SK-N-SH (cell line): Measurements from ENCODE around the gene CNTNAP2. TPM values are rescaled to one million over a fixed set of nuclear protein-coding genes. Genes with fewer than 3 reads are reported as not detected.

Source experiments
- CTCF ChIA-PET: fragments of 300-600, 350-600 bp; formaldehyde crosslinking; extraction: SDS; loops from one replicate; lab custom pipeline; 2021; lab: Yijun Ruan, JAX
- POLR2A ChIA-PET: fragments of 350-600 bp; sonication (Branson Sonifier 250); formaldehyde crosslinking; extraction: SDS; loops from one replicate; lab custom pipeline; 2020; ENCODE audit warnings: antibody characterized with exemption, inconsistent platforms; lab: Yijun Ruan, JAX
- DNase-seq: peaks from one replicate; pipeline ENCODE4 v3.0.0; 2012
- H2AFZ ChIP-seq: fragments of 200-600 bp; sonication (generic); 2 replicates; pipeline ENCODE4 v1.8.1; 2016; ENCODE audit warnings: antibody characterized with exemption, mild to moderate bottlenecking, low read depth
- H3F3A ChIP-seq: fragments of 200-600 bp; sonication (generic); replicated peaks from 2 replicates; pipeline ENCODE3; 2016; ENCODE audit warnings: antibody characterized with exemption, mild to moderate bottlenecking; ENCODE audit not compliant: insufficient read depth
- H3K27ac ChIP-seq, 2 experiments: fragments of 200-500 bp in 1 of 2; fragments of 200-600 bp in 1 of 2; sonication (Bioruptor generic) in 1 of 2; sonication (generic), shearing (Covaris generic) in 1 of 2; 2 replicates each; pipeline versions ENCODE4 v1.5.1 to v1.6.1; 2014 to 2016; ENCODE audit warnings: low read depth in 2 of 2, inconsistent platforms in 1 of 2, low read length in 1 of 2, mild to moderate bottlenecking in 1 of 2, mixed read lengths in 1 of 2
- H3K27me3 ChIP-seq: fragments of 200-600 bp; sonication (generic), shearing (Covaris generic); 2 replicates; pipeline ENCODE4 v1.6.1; 2016; ENCODE audit warnings: mixed run types; ENCODE audit not compliant: insufficient read depth
- H3K36me3 ChIP-seq, 2 experiments: fragments of 200-500 bp in 1 of 2; fragments of 200-600 bp in 1 of 2; sonication (Bioruptor generic) in 1 of 2; sonication (generic) in 1 of 2; replicated peaks in 1 of 2; 2 replicates each; pipeline versions ENCODE3 to v1.5.1; 2014 to 2016; ENCODE audit warnings: low read length in 1 of 2, mild to moderate bottlenecking in 1 of 2; ENCODE audit not compliant: insufficient read depth in 2 of 2, control insufficient read depth in 1 of 2
- H3K4me1 ChIP-seq, 2 experiments: fragments of 200-500 bp in 1 of 2; fragments of 200-600 bp in 1 of 2; sonication (Bioruptor generic) in 1 of 2; sonication (generic), shearing (Covaris generic) in 1 of 2; 2 replicates each; pipeline versions ENCODE4 v1.5.1 to v1.6.1; 2014 to 2016; ENCODE audit warnings: low read depth in 1 of 2, low read length in 1 of 2, mixed run types in 1 of 2; ENCODE audit not compliant: insufficient read depth in 2 of 2, control insufficient read depth in 1 of 2
- H3K4me2 ChIP-seq: fragments of 200-600 bp; sonication (generic), shearing (Covaris generic); 2 replicates; pipeline ENCODE4 v1.6.1; 2017; ENCODE audit warnings: mixed run types
- H3K4me3 ChIP-seq, 2 experiments: fragments of 200-500 bp in 1 of 2; fragments of 200-600 bp in 1 of 2; sonication (Bioruptor generic) in 1 of 2; sonication (generic), shearing (Covaris generic) in 1 of 2; 2 replicates each; pipeline versions ENCODE4 v1.5.1 to v1.8.1; 2014 to 2016; ENCODE audit warnings: low read depth in 2 of 2, inconsistent platforms in 1 of 2, low read length in 1 of 2, mild to moderate bottlenecking in 1 of 2, mixed read lengths in 1 of 2, moderate library complexity in 1 of 2
- H3K79me2 ChIP-seq: fragments of 200-600 bp; sonication (generic); 2 replicates; pipeline ENCODE4 v1.8.1; 2017; ENCODE audit warnings: mild to moderate bottlenecking; ENCODE audit not compliant: insufficient read depth
- H3K9ac ChIP-seq: fragments of 200-600 bp; sonication (generic); 2 replicates; pipeline ENCODE4 v1.6.1; 2017; ENCODE audit warnings: mixed run types
- H3K9me2 ChIP-seq: fragments of 200-600 bp; sonication (generic); 2 replicates; pipeline ENCODE4 v1.6.1; 2017; ENCODE audit warnings: mixed run types
- H3K9me3 ChIP-seq: fragments of 200-600 bp; sonication (generic); 2 replicates; pipeline ENCODE4 v1.6.1; 2017; ENCODE audit warnings: mixed run types, mild to moderate bottlenecking, moderate library complexity
- H4K20me1 ChIP-seq: fragments of 200-600 bp; sonication (generic); 2 replicates; pipeline ENCODE4 v1.6.1; 2017; ENCODE audit warnings: mild to moderate bottlenecking, mixed run types; ENCODE audit not compliant: insufficient read depth
- CHD2 ChIP-seq: fragments of 150-350 bp; IDR thresholded peaks from 2 replicates; pipeline ENCODE4 v1.6.1; 2018; ENCODE audit warnings: low read length; ENCODE audit not compliant: partially characterized antibody
- FOXJ3 ChIP-seq: sonication (generic); formaldehyde crosslinking; IDR thresholded peaks from 2 replicates; pipeline ENCODE4 v1.5.1; 2020; ENCODE audit warnings: mild to moderate bottlenecking, missing genetic modification reagents
- FOXM1 ChIP-seq: IDR thresholded peaks from 2 replicates; pipeline ENCODE4 v1.4.0; 2012; ENCODE audit warnings: low read depth, mild to moderate bottlenecking
- GABPA ChIP-seq: IDR thresholded peaks from 2 replicates; pipeline ENCODE4 v1.4.0; 2012; ENCODE audit warnings: low read depth, mild to moderate bottlenecking
- IRF3 ChIP-seq: fragments of 150-350 bp; IDR thresholded peaks from 2 replicates; pipeline ENCODE4 v1.6.1; 2016; ENCODE audit warnings: mild to moderate bottlenecking, low read depth, low read length
- JUND ChIP-seq: IDR thresholded peaks from 2 replicates; pipeline ENCODE4 v1.4.0; 2012
- NFIC ChIP-seq: IDR thresholded peaks from 2 replicates; pipeline ENCODE4 v1.4.0; 2012; ENCODE audit warnings: borderline replicate concordance
- RAD21 ChIP-seq: IDR thresholded peaks from 2 replicates; pipeline ENCODE4 v1.6.1; 2012; ENCODE audit warnings: mild to moderate bottlenecking, low read length
- RCOR1 ChIP-seq: fragments of 150-350 bp; IDR thresholded peaks from 2 replicates; pipeline ENCODE4 v1.6.1; 2017; ENCODE audit warnings: antibody characterized with exemption, low read length
- RXRA ChIP-seq: IDR thresholded peaks from 2 replicates; pipeline ENCODE4 v1.4.0; 2012; ENCODE audit warnings: low read depth, mild to moderate bottlenecking, borderline replicate concordance
- SIN3A ChIP-seq: IDR thresholded peaks from 2 replicates; pipeline ENCODE4 v1.6.1; 2012; ENCODE audit warnings: low read depth, mild to moderate bottlenecking, low read length, moderate library complexity, borderline replicate concordance
- SMC3 ChIP-seq: IDR thresholded peaks from 2 replicates; pipeline ENCODE4 v1.6.1; 2012; ENCODE audit warnings: low read depth, low read length, improper control_type of control experiment
- TAF1 ChIP-seq: IDR thresholded peaks from 2 replicates; pipeline ENCODE4 v1.6.1; 2012; ENCODE audit warnings: low read depth, mild to moderate bottlenecking, low read length, moderate library complexity, borderline replicate concordance
- TCF12 ChIP-seq: IDR thresholded peaks from 2 replicates; pipeline ENCODE4 v1.4.0; 2012
- YY1 ChIP-seq: IDR thresholded peaks from 2 replicates; pipeline ENCODE4 v1.4.0; 2012; ENCODE audit warnings: low read depth, mild to moderate bottlenecking
- WGBS: methylation state at CpG from one replicate; pipeline ENCODE4 v1.1.6; 2017; ENCODE audit warnings: low lambda C conversion rate; 5-methylcytosine and 5-hydroxymethylcytosine counted together
- polyA plus RNA-seq, 3 experiments: library from polyadenylated mRNA; depleted of rRNA; stranded (reverse); fragments of >200 nt; gene quantifications; 2 replicates each; pipeline ENCODE4 v1.2.3, GENCODE V29; 2012
- TF ChIP-seq, protein P1 (sequence below): fragments of 200-600 bp; sonication (generic); IDR thresholded peaks from 2 replicates; pipeline ENCODE4 v1.6.1; 2017; ENCODE audit warnings: antibody characterized with exemption, mild to moderate bottlenecking, moderate library complexity
- TF ChIP-seq, protein P2 (sequence below): IDR thresholded peaks from 2 replicates; pipeline ENCODE4; 2012

Gene CNTNAP2
- polyA plus RNA-seq, 1 of the 3 experiments (the other 2 are of a cell fraction) = 3.4 TPM

DNA sequence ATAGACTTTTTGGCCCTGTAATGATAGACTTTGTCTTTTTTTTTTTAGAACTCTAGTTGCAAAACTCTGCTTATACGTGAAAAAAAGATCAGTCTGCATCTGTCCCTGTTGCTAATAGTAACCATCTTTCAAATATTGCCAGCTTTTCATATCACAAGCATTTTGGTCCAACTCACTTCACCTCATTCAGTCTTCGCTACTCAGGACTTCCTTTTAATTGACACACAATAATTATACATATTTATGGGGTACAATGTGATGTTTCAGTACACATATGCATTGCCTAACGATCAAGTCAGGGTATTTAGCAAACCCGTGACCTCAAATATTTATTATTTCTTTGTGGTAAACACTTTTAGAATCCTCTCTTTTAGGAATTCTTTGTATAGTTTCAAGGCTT is 1606.9 kb downstream of the CNTNAP2 start:
- CTCF ChIA-PET = interaction anchor here (1.0 to 2.4 kb wide), 3 partner anchors 73 to 291 kb away, joined by 4 to 7 read pairs (median 4); no protein-coding TSS in a partner anchor
- no peaks in the 10 kb centered on the region for H3K79me2 ChIP-seq
- H3K9me2 ChIP-seq = no peaks in the 10 kb centered on the region
- H3F3A ChIP-seq = no peaks in the 10 kb centered on the region
- TF ChIP-seq RAD21 = no peak
- TF ChIP-seq IRF3 = no peak
- TF ChIP-seq JUND = no peak
- TF ChIP-seq CHD2 = no peak
- TF ChIP-seq, protein P1, sequence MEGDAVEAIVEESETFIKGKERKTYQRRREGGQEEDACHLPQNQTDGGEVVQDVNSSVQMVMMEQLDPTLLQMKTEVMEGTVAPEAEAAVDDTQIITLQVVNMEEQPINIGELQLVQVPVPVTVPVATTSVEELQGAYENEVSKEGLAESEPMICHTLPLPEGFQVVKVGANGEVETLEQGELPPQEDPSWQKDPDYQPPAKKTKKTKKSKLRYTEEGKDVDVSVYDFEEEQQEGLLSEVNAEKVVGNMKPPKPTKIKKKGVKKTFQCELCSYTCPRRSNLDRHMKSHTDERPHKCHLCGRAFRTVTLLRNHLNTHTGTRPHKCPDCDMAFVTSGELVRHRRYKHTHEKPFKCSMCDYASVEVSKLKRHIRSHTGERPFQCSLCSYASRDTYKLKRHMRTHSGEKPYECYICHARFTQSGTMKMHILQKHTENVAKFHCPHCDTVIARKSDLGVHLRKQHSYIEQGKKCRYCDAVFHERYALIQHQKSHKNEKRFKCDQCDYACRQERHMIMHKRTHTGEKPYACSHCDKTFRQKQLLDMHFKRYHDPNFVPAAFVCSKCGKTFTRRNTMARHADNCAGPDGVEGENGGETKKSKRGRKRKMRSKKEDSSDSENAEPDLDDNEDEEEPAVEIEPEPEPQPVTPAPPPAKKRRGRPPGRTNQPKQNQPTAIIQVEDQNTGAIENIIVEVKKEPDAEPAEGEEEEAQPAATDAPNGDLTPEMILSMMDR = no peak
- TF ChIP-seq SIN3A = no peak
- TF ChIP-seq NFIC = no peak
- no peak for TF ChIP-seq TAF1
- no peak for TF ChIP-seq GABPA
- no peak for TF ChIP-seq RXRA
- no peak for TF ChIP-seq SMC3
- TF ChIP-seq YY1 = no peak
- TF ChIP-seq, protein P2, sequence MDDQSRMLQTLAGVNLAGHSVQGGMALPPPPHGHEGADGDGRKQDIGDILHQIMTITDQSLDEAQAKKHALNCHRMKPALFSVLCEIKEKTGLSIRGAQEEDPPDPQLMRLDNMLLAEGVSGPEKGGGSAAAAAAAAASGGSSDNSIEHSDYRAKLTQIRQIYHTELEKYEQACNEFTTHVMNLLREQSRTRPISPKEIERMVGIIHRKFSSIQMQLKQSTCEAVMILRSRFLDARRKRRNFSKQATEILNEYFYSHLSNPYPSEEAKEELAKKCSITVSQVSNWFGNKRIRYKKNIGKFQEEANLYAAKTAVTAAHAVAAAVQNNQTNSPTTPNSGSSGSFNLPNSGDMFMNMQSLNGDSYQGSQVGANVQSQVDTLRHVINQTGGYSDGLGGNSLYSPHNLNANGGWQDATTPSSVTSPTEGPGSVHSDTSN = no peak
- TF ChIP-seq FOXM1 = no peak
- TF ChIP-seq TCF12 = no peak
- no peak for TF ChIP-seq RCOR1
- TF ChIP-seq FOXJ3 (CRISPR knock-in tag) = no peak
- POLR2A ChIA-PET = interaction anchor here (0.6 kb wide), 1 partner anchor 32 kb away, joined by 3 read pairs; no protein-coding TSS in a partner anchor
- no peaks in the 10 kb centered on the region for H3K36me3 ChIP-seq
- no peak overlapping the region for H3K4me3 ChIP-seq
- no peak overlapping the region for H2AFZ ChIP-seq
- peak overlapping the region in 1 of 2 experiments; percentile 94; a peak in 1 of 4 replicates for H3K27ac ChIP-seq
- no peak for DNase-seq
- H3K9ac ChIP-seq = no peak overlapping the region
- WGBS = 81% methylated on average over 4 of the region's 4 CpGs
- H3K9me3 ChIP-seq = no peaks in the 10 kb centered on the region
- H4K20me1 ChIP-seq = no peaks in the 10 kb centered on the region
- H3K4me1 ChIP-seq = peaks cover 0 to 24% of the 10 kb centered on the region in 2 experiments; a peak in 2 of 4 replicates
- no peak overlapping the region for H3K4me2 ChIP-seq
- H3K27me3 ChIP-seq = no peaks in the 10 kb centered on the region
